H1 (cell line): ENCODE data around the gene OSBPL5. TPM values are rescaled to one million over a fixed set of nuclear protein-coding genes. Genes with fewer than 3 reads are reported as not detected.
A peak's percentile ranks its signal among the peaks of the same experiment; 100 is the strongest.

Experiments used
- CTCF ChIA-PET: fragments of 300-600 bp; sonication (Branson Sonifier 250); formaldehyde crosslinking; loops from one replicate; lab custom pipeline; 2021; ENCODE audit not compliant: partially characterized antibody; lab: Charles Lee
- POLR2A ChIA-PET: fragments of 300-600 bp; sonication (Branson Sonifier 250); formaldehyde crosslinking; loops from one replicate; lab custom pipeline; 2021; ENCODE audit warnings: inconsistent platforms; ENCODE audit not compliant: partially characterized antibody; lab: Charles Lee
- DNase-seq, 2 experiments: peaks; one replicate each; pipeline versions ENCODE4 v3.0.0 to v3.0.0-alpha.2; 2010 to 2022; ENCODE audit warnings: low spot score in 2 of 2, low read depth in 1 of 2, mixed read lengths in 1 of 2
- FAIRE-seq: peaks from 2 replicates; lab custom pipeline; 2011; peaks lifted over from hg19 to GRCh38; lab: Jason Lieb, UNC
- H2AFZ ChIP-seq: 2 replicates; pipeline ENCODE4 v1.8.1; 2012; ENCODE audit warnings: low read length, inconsistent platforms
- H2AK5ac ChIP-seq: 2 replicates; pipeline ENCODE4 v1.6.1; 2013; ENCODE audit warnings: low read depth, low read length
- H2BK120ac ChIP-seq: replicated peaks from 2 replicates; pipeline ENCODE3; 2013; ENCODE audit warnings: low read depth, low read length, inconsistent platforms
- H2BK12ac ChIP-seq: 2 replicates; pipeline ENCODE4 v1.6.1; 2013; ENCODE audit warnings: low read depth, low read length
- H2BK15ac ChIP-seq: 2 replicates; pipeline ENCODE4 v1.6.1; 2013; ENCODE audit warnings: low read length
- H2BK20ac ChIP-seq: 2 replicates; pipeline ENCODE4 v1.6.1; 2013; ENCODE audit warnings: low read length
- H2BK5ac ChIP-seq: 2 replicates; pipeline ENCODE4 v1.6.1; 2013; ENCODE audit warnings: low read depth, low read length
- H3K14ac ChIP-seq: 2 replicates; pipeline ENCODE4 v1.6.1; 2013; ENCODE audit warnings: inconsistent platforms; ENCODE audit not compliant: insufficient read length
- H3K18ac ChIP-seq: 2 replicates; pipeline ENCODE4 v1.6.1; 2013; ENCODE audit warnings: low read length; ENCODE audit errors: extremely low read depth
- H3K23ac ChIP-seq: 2 replicates; pipeline ENCODE4 v1.6.1; 2013; ENCODE audit warnings: inconsistent platforms; ENCODE audit not compliant: insufficient read length
- H3K23me2 ChIP-seq: 2 replicates; pipeline ENCODE4 v1.6.1; 2013; ENCODE audit warnings: low read depth, low read length
- H3K27ac ChIP-seq: 2 replicates; pipeline ENCODE4 v1.6.1; 2011; ENCODE audit warnings: low read depth, low read length, inconsistent platforms
- H3K27me3 ChIP-seq, 4 experiments: replicated peaks in 1 of 4; 1 replicate in 1 of 4; 2 replicates in 3 of 4; pipeline versions ENCODE4 v1.6.1 to v1.8.1; 2011 to 2013; ENCODE audit warnings: low read length in 3 of 4, mild to moderate bottlenecking in 3 of 4, inconsistent platforms in 2 of 4, mixed read lengths in 2 of 4, moderate library complexity in 1 of 4; ENCODE audit not compliant: control insufficient read depth in 3 of 4, insufficient read depth in 3 of 4; ENCODE audit errors: extremely low read depth in 1 of 4
- H3K36me3 ChIP-seq, 4 experiments: 2 replicates each; pipeline versions ENCODE4 v1.6.1 to v1.8.1; 2011 to 2013; ENCODE audit warnings: mild to moderate bottlenecking in 4 of 4, low read length in 3 of 4, moderate library complexity in 2 of 4, control low read depth in 1 of 4, inconsistent platforms in 1 of 4; ENCODE audit not compliant: insufficient read depth in 4 of 4, control insufficient read depth in 2 of 4
- H3K4ac ChIP-seq: replicated peaks from 2 replicates; pipeline ENCODE3; 2013; ENCODE audit warnings: low read length, low read depth, mixed read lengths, inconsistent platforms; ENCODE audit not compliant: insufficient read length
- H3K4me1 ChIP-seq, 4 experiments: replicated peaks in 1 of 4; 1 replicate in 1 of 4; 2 replicates in 3 of 4; pipeline versions ENCODE4 v1.6.1 to v1.8.1; 2011 to 2013; ENCODE audit warnings: low read length in 3 of 4, inconsistent platforms in 2 of 4, mixed read lengths in 1 of 4; ENCODE audit not compliant: insufficient read depth in 4 of 4, control insufficient read depth in 3 of 4
- H3K4me2 ChIP-seq, 2 experiments: 2 replicates each; pipeline versions ENCODE4 v1.6.1 to v1.8.1; 2011 to 2013; ENCODE audit warnings: low read depth in 2 of 2, low read length in 2 of 2, control low read depth in 1 of 2, inconsistent platforms in 1 of 2, mild to moderate bottlenecking in 1 of 2; ENCODE audit not compliant: insufficient read depth in 1 of 2
- H3K4me3 ChIP-seq, 4 experiments: fragments of 200-600, 300-600 bp in 1 of 4; sonication (generic), shearing (Covaris generic), sonication (Bioruptor Twin) in 1 of 4; 2 replicates each; pipeline versions ENCODE4 v1.5.1 to v1.8.1; 2011 to 2016; ENCODE audit warnings: low read length in 4 of 4, low read depth in 3 of 4, control low read depth in 2 of 4, inconsistent platforms in 2 of 4, mild to moderate bottlenecking in 2 of 4, mixed read lengths in 1 of 4, moderate library complexity in 1 of 4; ENCODE audit not compliant: insufficient read depth in 2 of 4; ENCODE audit errors: extremely low read depth in 1 of 4
- H3K56ac ChIP-seq: replicated peaks from 2 replicates; pipeline ENCODE3; 2013; ENCODE audit warnings: low read depth, mild to moderate bottlenecking, mixed read lengths, low read length, inconsistent platforms; ENCODE audit not compliant: insufficient read length
- H3K79me1 ChIP-seq: 2 replicates; pipeline ENCODE4 v1.6.1; 2013; ENCODE audit warnings: low read depth, low read length, control low read depth
- H3K79me2 ChIP-seq, 2 experiments: 2 replicates each; pipeline versions ENCODE4 v1.6.1 to v1.8.1; 2012 to 2013; ENCODE audit warnings: low read length in 2 of 2, mild to moderate bottlenecking in 2 of 2, inconsistent platforms in 1 of 2; ENCODE audit not compliant: insufficient read depth in 2 of 2, control insufficient read depth in 1 of 2
- H3K9ac ChIP-seq, 4 experiments: replicated peaks in 1 of 4; 1 replicate in 1 of 4; 2 replicates in 3 of 4; pipeline versions ENCODE4 v1.6.1 to v1.8.1; 2011 to 2013; ENCODE audit warnings: low read depth in 3 of 4, low read length in 3 of 4, control low read depth in 2 of 4, mild to moderate bottlenecking in 2 of 4, moderate library complexity in 2 of 4, inconsistent platforms in 1 of 4; ENCODE audit errors: extremely low read depth in 1 of 4
- H3K9me3 ChIP-seq, 2 experiments: 2 replicates each; pipeline versions ENCODE4 v1.6.1 to v1.8.1; 2012 to 2013; ENCODE audit warnings: mild to moderate bottlenecking in 2 of 2, moderate library complexity in 2 of 2, control low read depth in 1 of 2, inconsistent platforms in 1 of 2, low read depth in 1 of 2, low read length in 1 of 2, mixed read lengths in 1 of 2; ENCODE audit not compliant: insufficient read depth in 2 of 2
- H4K20me1 ChIP-seq, 2 experiments: replicated peaks in 1 of 2; 2 replicates each; pipeline versions ENCODE3 to v1.8.1; 2011 to 2013; ENCODE audit warnings: inconsistent platforms in 2 of 2, low read length in 2 of 2, mild to moderate bottlenecking in 1 of 2; ENCODE audit not compliant: insufficient read depth in 2 of 2, control insufficient read depth in 1 of 2
- H4K5ac ChIP-seq: 2 replicates; pipeline ENCODE4 v1.6.1; 2013; ENCODE audit warnings: low read length, low read depth, mixed read lengths, inconsistent platforms; ENCODE audit not compliant: insufficient read length
- H4K8ac ChIP-seq: 2 replicates; pipeline ENCODE4 v1.8.0; 2013; ENCODE audit warnings: mild to moderate bottlenecking, moderate library complexity, low read length, inconsistent platforms; ENCODE audit not compliant: insufficient read depth; ENCODE audit errors: extremely low read depth
- H4K91ac ChIP-seq: replicated peaks from 2 replicates; pipeline ENCODE3; 2013; ENCODE audit warnings: low read length, mixed read lengths, inconsistent platforms; ENCODE audit not compliant: insufficient read length
- BCL11A ChIP-seq, 2 experiments: IDR thresholded peaks; one replicate each; pipeline ENCODE4 v1.6.1; 2011; ENCODE audit warnings: low read depth in 2 of 2, low read length in 2 of 2, mild to moderate bottlenecking in 2 of 2
- CBX8 ChIP-seq: fragments of 300-800, 300-1000 bp; sonication (generic); IDR thresholded peaks from 2 replicates; pipeline ENCODE4 v1.7.1; 2016; ENCODE audit warnings: low read depth, low read length, borderline replicate concordance
- EP300 ChIP-seq, 2 experiments: IDR thresholded peaks; 1 replicate in 1 of 2; 2 replicates in 1 of 2; pipeline ENCODE4 v1.6.1; 2011 to 2012; ENCODE audit warnings: low read depth in 2 of 2, low read length in 2 of 2, mild to moderate bottlenecking in 2 of 2, borderline replicate concordance in 1 of 2, inconsistent platforms in 1 of 2, moderate library complexity in 1 of 2
- EZH2 ChIP-seq: fragments of 200-600 bp; sonication (generic); IDR thresholded peaks from 2 replicates; pipeline ENCODE4 v1.7.1; 2012; ENCODE audit warnings: low read depth, mild to moderate bottlenecking, moderate library complexity, low read length, inconsistent platforms; ENCODE audit not compliant: severe bottlenecking
- HDAC2 ChIP-seq, 2 experiments: fragments of 300-600 bp in 1 of 2; sonication (generic) in 1 of 2; IDR thresholded peaks; 2 replicates each; pipeline ENCODE4 v1.6.1; 2011 to 2012; ENCODE audit warnings: low read depth in 2 of 2, low read length in 2 of 2, mild to moderate bottlenecking in 2 of 2, moderate library complexity in 2 of 2, borderline replicate concordance in 1 of 2, inconsistent platforms in 1 of 2
- KDM1A ChIP-seq: fragments of 200-600, 300-600 bp; sonication (generic); IDR thresholded peaks from 2 replicates; pipeline ENCODE4 v1.7.1; 2016; ENCODE audit warnings: mild to moderate bottlenecking, low read length, borderline replicate concordance
- RFX5 ChIP-seq: IDR thresholded peaks from 2 replicates; pipeline ENCODE4 v1.6.1; 2011; ENCODE audit warnings: low read depth, low read length, improper control_type of control experiment, borderline replicate concordance
- SIN3A ChIP-seq, 2 experiments: IDR thresholded peaks in 1 of 2; conservative IDR thresholded peaks in 1 of 2; 2 replicates each; pipeline ENCODE4 v1.6.1; 2011 to 2012; ENCODE audit warnings: low read length in 2 of 2, improper control_type of control experiment in 1 of 2, low read depth in 1 of 2, mild to moderate bottlenecking in 1 of 2
- SIX5 ChIP-seq: IDR thresholded peaks from 2 replicates; pipeline ENCODE4 v1.6.1; 2011; ENCODE audit warnings: mild to moderate bottlenecking, low read depth, low read length
- SP2 ChIP-seq: IDR thresholded peaks from 2 replicates; pipeline ENCODE4 v1.6.1; 2012; ENCODE audit warnings: mild to moderate bottlenecking, low read length, inconsistent platforms
- TCF12 ChIP-seq: IDR thresholded peaks from 2 replicates; pipeline ENCODE4 v1.6.1; 2011; ENCODE audit warnings: low read depth, mild to moderate bottlenecking, low read length
- WGBS, 2 experiments: shearing (Covaris generic) in 1 of 2; methylation state at CpG; one replicate each; pipeline versions ENCODE4 v1.1.6 to v1.1.7; 2013 to 2015; ENCODE audit warnings: low lambda C conversion rate in 2 of 2, mixed read lengths in 2 of 2, inconsistent platforms in 1 of 2, low coverage in 1 of 2, missing lambda C conversion rate in 1 of 2; ENCODE audit not compliant: insufficient replicate concordance in 2 of 2, insufficient coverage in 1 of 2, insufficient read length in 1 of 2; ENCODE audit errors: extremely low coverage in 1 of 2, missing lambda C conversion rate in 1 of 2; 5-methylcytosine and 5-hydroxymethylcytosine counted together
- polyA plus RNA-seq, 7 experiments: library from polyadenylated mRNA; depleted of rRNA in 3 of 7; stranded (reverse) in 5 of 7; unstranded in 2 of 7; fragments of >200 nt in 5 of 7; fragments of 200-250 nt in 2 of 7; gene quantifications; 1 replicate in 5 of 7; 2 replicates in 1 of 7; 4 replicates in 1 of 7; pipeline versions ENCODE4 v1.2.1 to v1.2.3, GENCODE V29; 2011 to 2013; ENCODE audit warnings: missing spikeins in 2 of 7, mixed read lengths in 2 of 7
- total RNA-seq: library from RNA; stranded (reverse); fragmentation: NEBNext Ultra II Directional; extraction: Animal tissue kit (Norgen Biotek cat#: 25700); gene quantifications from 2 replicates; pipeline ENCODE4 v1.2.1, GENCODE V29; 2021

OSBPL5 gene
- total and polyA plus RNA-seq, 2 of the 8 experiments (the other 6 are each of a cell fraction or from before 2014, with no cell fraction given) = 3.4 to 9.9 TPM

- Histone ChIP-seq H3K18ac (no peak overlapping the region; the same call in 1 of the 2 replicates), H3K9me3 (no peaks in the 10 kb centered on the region), H3K14ac (no peak overlapping the region), H4K20me1 (peaks cover 0 to 7% of the 10 kb centered on the region in 2 experiments), H2BK15ac (no peak overlapping the region), H2AFZ (no peak overlapping the region), H3K27ac (no peak overlapping the region), H4K91ac (no peak overlapping the region), H4K5ac (no peak overlapping the region), H3K4me1 (peaks cover 8 to 38% (median 26%) of the 10 kb centered on the region in 4 experiments), H3K23ac (no peak overlapping the region), H3K9ac (no peak overlapping the region), H2BK120ac (no peak overlapping the region), H2AK5ac (no peak overlapping the region; the same call in 1 of the 2 replicates), H3K36me3 (no peaks in the 10 kb centered on the region), H3K79me2 (peaks cover under 1 to 2% of the 10 kb centered on the region in 2 experiments; a peak in 2 of 4 replicates), H3K56ac (no peak overlapping the region), H3K4me3 (peak overlapping the region in 3 of 4 experiments; percentile 3 to 68 (median 10); a peak in 3 of 8 replicates), H3K4ac (peak overlapping the region; percentile 39), H3K79me1 (peaks cover 6% of the 10 kb centered on the region), H2BK12ac (peak overlapping the region; percentile 97; the same call in 1 of the 2 replicates), H4K8ac (no peak overlapping the region), H3K23me2 (peaks cover 20% of the 10 kb centered on the region), H3K27me3 (peaks cover 0 to 39% (median 19%) of the 10 kb centered on the region in 4 experiments; a peak in 6 of 7 replicates), H3K4me2 (peak overlapping the region; percentile 89 to 99), H2BK20ac (0 out of 2 replicates have a peak overlapping the region, but pooled peaks have one; percentile 6), H2BK5ac (no peak overlapping the region)
- no peak for FAIRE-seq
- 73% methylated on average over 15 of the region's 15 CpGs; no CpG with 5 or more reads in 1 of the 2 experiments for WGBS, 2 experiments
- ChIA-PET CTCF (interaction anchor here (0.6 to 2.3 kb wide), 13 partner anchors 14 to 126 kb away, joined by 3 to 11 read pairs (median 4); no protein-coding TSS in a partner anchor), POLR2A (interaction anchor here (0.7 to 1.4 kb wide), 5 partner anchors 11 to 172 kb away, joined by 3 to 4 read pairs (median 4); partner anchors contain the start of gene NAP1L4)
- DNase-seq = no peak
- TF ChIP-seq KDM1A (no peak), EP300 (IDR thresholded peaks at IDR 0.05; ENCODE audit: borderline replicate concordance in 1 of 2, low read depth in 2 of 2, low read length in 2 of 2) (no peak), RFX5 (no peak), HDAC2 (IDR thresholded peaks at IDR 0.05; ENCODE audit: borderline replicate concordance in 1 of 2, low read depth in 2 of 2, low read length in 2 of 2) (no peak), EZH2 (no peak), BCL11A (IDR thresholded peaks at IDR 0.05; ENCODE audit: low read depth in 2 of 2, low read length in 2 of 2) (no peak), CBX8 (no peak), SIN3A (conservative IDR thresholded peaks at IDR 0.05 in 1 of 2, IDR thresholded peaks at IDR 0.05 in 1 of 2; ENCODE audit: low read depth in 1 of 2, low read length in 2 of 2) (no peak), SP2 (no peak), TCF12 (no peak), SIX5 (no peak)
Observed at GRCh38 chr11:3163241-3163981, 1.7 kb downstream of the OSBPL5 start.
